HepG2 (cell line): ENCODE results near the gene EBF4. TPM values are rescaled to one million over a fixed set of nuclear protein-coding genes. Genes with fewer than 3 reads are reported as not detected.
A peak's percentile ranks its signal among the peaks of the same experiment; 100 is the strongest.

ENCODE experiments used
- ATAC-seq: fragments of 200-7000 bp; cut with Tn5 transposase; 3 replicates; pipeline ENCODE4 v1.9.1; 2020; ENCODE audit warnings: mild to moderate bottlenecking, moderate library complexity
- Bru-seq: library from RNA; stranded (reverse); fragments of 400-500 nt; gene quantifications from one replicate; lab custom pipeline; 2021; lab: Mats Ljungman, UMichigan
- BruChase-seq, 2 experiments: library from RNA; stranded (reverse); fragments of 400-500 nt; gene quantifications; one replicate each; lab custom pipeline; 2021; lab: Mats Ljungman, UMichigan
- BruUV-seq: library from RNA; stranded (reverse); fragments of 400-500 nt; replicated peaks from 2 replicates; lab custom pipeline; 2021; lab: Mats Ljungman, UMichigan
- CTCF ChIA-PET: fragments of 300-600 bp; formaldehyde crosslinking; extraction: SDS; loops from one replicate; lab custom pipeline; 2021; ENCODE audit warnings: low total read pairs, inconsistent platforms, low intra/inter-chr PET ratio; lab: Yijun Ruan, JAX
- POLR2A ChIA-PET: fragments of 350-600 bp; sonication (Branson Sonifier 250); formaldehyde crosslinking; loops from one replicate; lab custom pipeline; 2020; ENCODE audit warnings: antibody characterized with exemption, inconsistent platforms; lab: Yijun Ruan, JAX
- DNase-seq: peaks from one replicate; pipeline ENCODE4 v3.0.0-alpha.2; 2015; ENCODE audit warnings: low spot score
- FAIRE-seq: peaks from 3 replicates; lab custom pipeline; 2011; peaks lifted over from hg19 to GRCh38; lab: Jason Lieb, UNC
- H2AFZ ChIP-seq: one replicate; pipeline ENCODE4 v1.6.1; 2011; ENCODE audit warnings: low read length, inconsistent platforms
- H3K27ac ChIP-seq: fragments of 300-600 bp; 3 replicates; pipeline ENCODE4 v1.8.0; 2011; ENCODE audit warnings: mixed run types, mild to moderate bottlenecking, mixed read lengths, low read length, inconsistent platforms; ENCODE audit not compliant: insufficient read depth; ENCODE audit errors: extremely low read length
- H3K27me3 ChIP-seq, 2 experiments: fragments of 200-600 bp in 1 of 2; 2 replicates in 1 of 2; 3 replicates in 1 of 2; pipeline versions ENCODE4 v1.6.0 to v1.8.0; 2011; ENCODE audit warnings: low read length in 2 of 2, mild to moderate bottlenecking in 2 of 2, moderate library complexity in 2 of 2, inconsistent platforms in 1 of 2; ENCODE audit not compliant: insufficient read depth in 2 of 2, control insufficient read depth in 1 of 2
- H3K36me3 ChIP-seq, 2 experiments: fragments of 200-600 bp in 1 of 2; replicated peaks in 1 of 2; 2 replicates in 1 of 2; 3 replicates in 1 of 2; pipeline versions ENCODE4 v1.5.1 to v1.8.0; 2011; ENCODE audit warnings: low read length in 2 of 2, inconsistent platforms in 1 of 2; ENCODE audit not compliant: insufficient read depth in 2 of 2, control insufficient read depth in 1 of 2
- H3K4me1 ChIP-seq: 2 replicates; pipeline ENCODE4 v1.5.1; 2012; ENCODE audit warnings: low read length, inconsistent platforms; ENCODE audit not compliant: insufficient read depth
- H3K4me2 ChIP-seq: 2 replicates; pipeline ENCODE4 v1.6.0; 2011; ENCODE audit warnings: low read depth, low read length, inconsistent platforms
- H3K4me3 ChIP-seq, 3 experiments: fragments of 200-600 bp in 1 of 3; sonication (generic), shearing (Covaris generic) in 1 of 3; replicated peaks in 1 of 3; 2 replicates each; pipeline ENCODE4 v1.5.1; 2011 to 2016; ENCODE audit warnings: low read length in 3 of 3, inconsistent platforms in 2 of 3, low read depth in 2 of 3, mild to moderate bottlenecking in 2 of 3, control low read depth in 1 of 3, mixed read lengths in 1 of 3; ENCODE audit not compliant: insufficient read depth in 1 of 3
- H3K79me2 ChIP-seq: one replicate; pipeline ENCODE4 v1.6.1; 2011; ENCODE audit warnings: low read length, inconsistent platforms; ENCODE audit not compliant: insufficient read depth
- H3K9ac ChIP-seq: 2 replicates; pipeline ENCODE4 v1.6.0; 2011; ENCODE audit warnings: mild to moderate bottlenecking, low read depth, low read length, inconsistent platforms; ENCODE audit not compliant: insufficient read depth
- H3K9me3 ChIP-seq: 2 replicates; pipeline ENCODE4 v1.5.1; 2012; ENCODE audit warnings: mild to moderate bottlenecking, low read length
- H4K20me1 ChIP-seq: 2 replicates; pipeline ENCODE4 v1.6.0; 2011; ENCODE audit warnings: inconsistent platforms, mild to moderate bottlenecking, low read length, moderate library complexity; ENCODE audit not compliant: insufficient read depth
- MIER2 ChIP-seq: IDR thresholded peaks from 2 replicates; pipeline ENCODE4 v1.6.1; 2016; ENCODE audit warnings: missing biosample characterization, missing genetic modification reagents
- NFE2L2 ChIP-seq: fragments of 150-350 bp; IDR thresholded peaks from 2 replicates; pipeline ENCODE4 v1.6.1; 2014; ENCODE audit warnings: low read length
- RARA ChIP-seq: IDR thresholded peaks from 2 replicates; pipeline ENCODE4 v1.6.1; 2016; ENCODE audit warnings: missing genetic modification reagents, missing compliant biosample characterization
- ZBTB7A ChIP-seq: sonication (generic); formaldehyde crosslinking; IDR thresholded peaks from 2 replicates; pipeline ENCODE4 v1.8.0; 2022; ENCODE audit warnings: mild to moderate bottlenecking, missing genetic modification reagents
- ZFP37 ChIP-seq: sonication (generic); formaldehyde crosslinking; IDR thresholded peaks from 2 replicates; pipeline ENCODE4 v1.4.0; 2020; ENCODE audit warnings: missing genetic modification reagents, borderline replicate concordance
- ZNF296 ChIP-seq: sonication (generic); formaldehyde crosslinking; conservative IDR thresholded peaks from 2 replicates; pipeline ENCODE4 v1.5.0; 2020; ENCODE audit warnings: mild to moderate bottlenecking, missing genetic modification reagents
- ZNF484 ChIP-seq: sonication (generic); formaldehyde crosslinking; IDR thresholded peaks from 2 replicates; pipeline ENCODE4 v1.5.1; 2020; ENCODE audit warnings: mild to moderate bottlenecking, low read depth, missing genetic modification reagents, borderline replicate concordance
- ZNF850 ChIP-seq: sonication (generic); formaldehyde crosslinking; conservative IDR thresholded peaks from 2 replicates; pipeline ENCODE4 v1.9.0; 2021; ENCODE audit warnings: mild to moderate bottlenecking, missing genetic modification reagents
- WGBS: methylation state at CpG from one replicate; pipeline ENCODE4 v1.1.6; 2017; ENCODE audit warnings: low lambda C conversion rate; 5-methylcytosine and 5-hydroxymethylcytosine counted together
- in situ Hi-C: cut with HindIII; loops from 2 replicates; pipeline ENCODE4 v1.10.0; 2017; ENCODE audit warnings: low pct_unique_long_range_greater_than_20kb; ENCODE audit not compliant: extremely low pct_ligation_motif_present
- intact Hi-C: fragments of 100-400 bp; cut with micrococcal nuclease; formaldehyde crosslinking; loops from one replicate; pipeline ENCODE4 v1.10.0; 2022; ENCODE audit not compliant: unreplicated experiment
- long read RNA-seq, 2 experiments: library from RNA in 1 of 2; library from polyadenylated mRNA in 1 of 2; stranded (forward) in 1 of 2; unstranded in 1 of 2; transcript quantifications; one replicate each; pipeline ENCODE4 v2.0.0, GENCODE V29; 2019 to 2022
- polyA minus RNA-seq, 3 experiments: library from RNA; depleted of rRNA, polyadenylated mRNA; stranded (reverse); fragments of >200 nt; gene quantifications; 2 replicates each; pipeline ENCODE4 v1.2.3, GENCODE V29; 2011; ENCODE audit warnings: low replicate concordance in 1 of 3
- polyA plus RNA-seq, 8 experiments: library from polyadenylated mRNA; depleted of rRNA in 3 of 8; stranded (reverse) in 7 of 8; unstranded in 1 of 8; fragments of >200 nt; fragmentation: Illumina TruSeq in 4 of 8; extraction: Trizol in 4 of 8; gene quantifications; 2 replicates each; pipeline versions ENCODE4 v1.2.1 to v1.2.3, GENCODE V29; 2011 to 2016; ENCODE audit warnings: low read depth in 4 of 8, missing spikeins in 1 of 8, mixed read lengths in 1 of 8; ENCODE audit not compliant: insufficient read depth in 1 of 8
- total RNA-seq, 5 experiments: library from RNA; depleted of rRNA; stranded (reverse); fragments of >200 nt; fragmentation: Illumina TruSeq; extraction: Trizol; gene quantifications; 2 replicates each; pipeline ENCODE4 v1.2.3, GENCODE V29; 2016; ENCODE audit warnings: low read depth in 1 of 5
- TF ChIP-seq, protein P1 (sequence below): sonication (generic); formaldehyde crosslinking; IDR thresholded peaks from 2 replicates; pipeline ENCODE4; 2020; ENCODE audit warnings: missing genetic modification reagents, mild to moderate bottlenecking, borderline replicate concordance
- TF ChIP-seq, protein P2 (sequence below): sonication (generic); formaldehyde crosslinking; IDR thresholded peaks from 2 replicates; pipeline ENCODE4 v1.8.1; 2023; ENCODE audit warnings: mild to moderate bottlenecking, missing genetic modification reagents

Gene EBF4, protein sequence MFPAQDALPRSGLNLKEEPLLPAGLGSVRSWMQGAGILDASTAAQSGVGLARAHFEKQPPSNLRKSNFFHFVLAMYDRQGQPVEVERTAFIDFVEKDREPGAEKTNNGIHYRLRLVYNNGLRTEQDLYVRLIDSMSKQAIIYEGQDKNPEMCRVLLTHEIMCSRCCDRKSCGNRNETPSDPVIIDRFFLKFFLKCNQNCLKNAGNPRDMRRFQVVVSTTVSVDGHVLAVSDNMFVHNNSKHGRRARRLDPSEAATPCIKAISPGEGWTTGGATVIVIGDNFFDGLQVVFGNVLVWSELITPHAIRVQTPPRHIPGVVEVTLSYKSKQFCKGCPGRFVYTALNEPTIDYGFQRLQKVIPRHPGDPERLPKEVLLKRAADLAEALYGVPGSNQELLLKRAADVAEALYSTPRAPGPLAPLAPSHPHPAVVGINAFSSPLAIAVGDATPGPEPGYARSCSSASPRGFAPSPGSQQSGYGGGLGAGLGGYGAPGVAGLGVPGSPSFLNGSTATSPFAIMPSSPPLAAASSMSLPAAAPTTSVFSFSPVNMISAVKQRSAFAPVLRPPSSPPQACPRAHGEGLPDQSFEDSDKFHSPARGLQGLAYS
- total RNA-seq (2016; rRNA removed; fragmentation: Illumina TruSeq; extraction: Trizol) = 0.84 TPM in 1 of 2 replicates, not detected in the other
- not detected in 2 replicates for total RNA-seq (2016; cell fraction: cytosol; rRNA removed; fragmentation: Illumina TruSeq; extraction: Trizol; ENCODE audit: low read depth)
- total RNA-seq (2016; cell fraction: insoluble cytoplasmic fraction; rRNA removed; fragmentation: Illumina TruSeq; extraction: Trizol) = 0.13 and 0.15 TPM in 2 replicates
- 0.34 TPM in 2 replicates for total RNA-seq (2016; cell fraction: membrane; rRNA removed; fragmentation: Illumina TruSeq; extraction: Trizol)
- total RNA-seq (2016; cell fraction: nucleus; rRNA removed; fragmentation: Illumina TruSeq; extraction: Trizol) = 0.34 and 0.56 TPM in 2 replicates
- polyA plus RNA-seq (2011; rRNA removed) = 2.2 and 5.2 TPM in 2 replicates
- 1.7 and 2.0 TPM in 2 replicates for polyA plus RNA-seq (2011; cell fraction: cytosol; rRNA removed)
- polyA plus RNA-seq (2011; cell fraction: nucleus; rRNA removed) = 19.5 and 21.3 TPM in 2 replicates
- 3.4 and 9.8 TPM in 2 replicates for polyA plus RNA-seq (2012)
- polyA plus RNA-seq (2016; cell fraction: cytosol; fragmentation: Illumina TruSeq; extraction: Trizol; ENCODE audit: low read depth) = 0.10 and 0.52 TPM in 2 replicates
- 0.11 and 0.45 TPM in 2 replicates for polyA plus RNA-seq (2016; cell fraction: insoluble cytoplasmic fraction; fragmentation: Illumina TruSeq; extraction: Trizol; ENCODE audit: low read depth)
- 0.17 and 0.41 TPM in 2 replicates for polyA plus RNA-seq (2016; cell fraction: membrane; fragmentation: Illumina TruSeq; extraction: Trizol; ENCODE audit: low read depth)
- 1.1 and 2.1 TPM in 2 replicates for polyA plus RNA-seq (2016; cell fraction: nucleus; fragmentation: Illumina TruSeq; extraction: Trizol; ENCODE audit: insufficient read depth, low read depth)
- polyA minus RNA-seq (2011; rRNA and poly(A)+ RNA removed; ENCODE audit: low replicate concordance) = 3.8 TPM in 1 of 2 replicates, not detected in the other
- 1.3 and 2.1 TPM in 2 replicates for polyA minus RNA-seq (2011; cell fraction: cytosol; rRNA and poly(A)+ RNA removed)
- 4.8 and 7.2 TPM in 2 replicates for polyA minus RNA-seq (2011; cell fraction: nucleus; rRNA and poly(A)+ RNA removed)
- percentile 42 among the genes with signal in this experiment for Bru-seq, nascent RNA
- percentile 29 among the genes with signal in this experiment for BruChase-seq, experiment 1, labeled RNA remaining after a 6-hour chase
- BruChase-seq, experiment 2, labeled RNA remaining after a 2-hour chase = percentile 37 among the genes with signal in this experiment
- long read RNA-seq, experiment 1, partial matches to known transcripts = 1 of 1 reads
- long read RNA-seq, experiment 1, other reads (novel, unspliced or antisense) = 0 of 1 reads
- long read RNA-seq, experiment 2, partial matches to known transcripts = 9 of 24 reads
- long read RNA-seq, experiment 2, other reads (novel, unspliced or antisense) = 12 of 24 reads

DNA sequence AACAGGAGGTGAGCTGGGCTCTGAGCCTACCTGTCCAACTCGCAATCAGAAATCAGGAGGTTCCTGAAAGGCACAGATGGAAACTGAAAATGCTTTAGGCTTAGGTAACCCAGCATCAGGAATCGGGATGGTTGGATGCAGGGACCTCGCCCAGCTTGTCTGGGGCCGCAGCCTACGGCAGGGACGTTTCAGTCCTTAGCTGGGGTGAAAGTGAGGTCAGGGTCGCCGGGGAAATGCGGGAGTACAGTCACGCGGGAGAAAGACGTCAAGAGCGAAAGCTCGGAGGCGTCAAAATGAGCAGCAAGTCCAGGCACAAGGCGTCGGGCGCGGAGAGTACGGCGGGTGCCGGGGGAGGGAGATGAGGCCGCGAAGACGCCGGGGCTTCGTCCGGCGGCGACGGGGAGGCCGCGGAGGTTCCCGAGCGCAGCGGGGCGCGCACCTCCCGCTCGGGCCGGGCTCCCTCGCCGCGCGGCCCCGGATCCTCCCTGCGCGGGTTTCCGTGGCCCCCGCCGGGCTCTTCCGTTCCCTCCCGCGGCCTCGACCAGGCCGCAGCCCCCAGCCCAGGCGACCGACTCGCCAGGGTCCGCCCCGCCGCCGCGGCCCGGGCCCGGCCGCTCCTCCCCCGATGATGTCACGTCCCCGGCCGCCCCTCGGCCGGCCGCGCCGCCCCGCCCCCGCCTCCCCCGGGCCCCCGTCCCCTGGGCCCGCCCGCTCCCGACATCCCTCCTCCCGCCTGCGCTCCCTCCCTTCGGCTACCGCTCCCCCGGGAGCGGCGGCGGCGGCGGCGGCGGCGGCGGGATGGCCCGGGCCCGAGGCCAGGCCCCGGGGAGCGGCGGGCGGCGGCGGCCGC lies at the start of gene EBF4:
EBF4 (plus strand) TSS at position 745 of the 850 bp plus-strand sequence. CDS start 866 bp downstream, outside the sequence.
- Histone ChIP-seq H3K4me1 (peaks cover 16% of the 10 kb centered on the region), H3K9ac (peak within 1 kb of the TSS; percentile 40; the same call in 1 of the 2 replicates), H3K79me2 (no peaks in the 10 kb centered on the region), H3K36me3 (no peaks in the 10 kb centered on the region), H3K4me2 (peak within 1 kb of the TSS; percentile 90), H3K27ac (no peak within 1 kb of the TSS), H3K9me3 (no peaks in the 10 kb centered on the region), H2AFZ (no peak within 1 kb of the TSS), H4K20me1 (peaks cover 6% of the 10 kb centered on the region; the same call in 1 of the 2 replicates), H3K27me3 (peaks cover 29 to 85% of the 10 kb centered on the region in 2 experiments), H3K4me3 (peak within 1 kb of the TSS; percentile 14 to 72 (median 47); a peak in 5 of 6 replicates)
- no peak for DNase-seq
- intact Hi-C loops = no loop called here
- BruUV-seq = no TSS peak
- WGBS = 6% methylated on average over 53 of the region's 106 CpGs
- ChIA-PET POLR2A (interaction anchor here (1.0 to 1.4 kb wide), 2 partner anchors 28 to 40 kb away, joined by 3 to 4 read pairs; partner anchors contain the start of genes IDH3B and NOP56), CTCF (no interaction called here)
- ATAC-seq = peak; percentile 15
- in situ Hi-C loops = no loop called here
- FAIRE-seq = no peak
- TF ChIP-seq, protein P1, sequence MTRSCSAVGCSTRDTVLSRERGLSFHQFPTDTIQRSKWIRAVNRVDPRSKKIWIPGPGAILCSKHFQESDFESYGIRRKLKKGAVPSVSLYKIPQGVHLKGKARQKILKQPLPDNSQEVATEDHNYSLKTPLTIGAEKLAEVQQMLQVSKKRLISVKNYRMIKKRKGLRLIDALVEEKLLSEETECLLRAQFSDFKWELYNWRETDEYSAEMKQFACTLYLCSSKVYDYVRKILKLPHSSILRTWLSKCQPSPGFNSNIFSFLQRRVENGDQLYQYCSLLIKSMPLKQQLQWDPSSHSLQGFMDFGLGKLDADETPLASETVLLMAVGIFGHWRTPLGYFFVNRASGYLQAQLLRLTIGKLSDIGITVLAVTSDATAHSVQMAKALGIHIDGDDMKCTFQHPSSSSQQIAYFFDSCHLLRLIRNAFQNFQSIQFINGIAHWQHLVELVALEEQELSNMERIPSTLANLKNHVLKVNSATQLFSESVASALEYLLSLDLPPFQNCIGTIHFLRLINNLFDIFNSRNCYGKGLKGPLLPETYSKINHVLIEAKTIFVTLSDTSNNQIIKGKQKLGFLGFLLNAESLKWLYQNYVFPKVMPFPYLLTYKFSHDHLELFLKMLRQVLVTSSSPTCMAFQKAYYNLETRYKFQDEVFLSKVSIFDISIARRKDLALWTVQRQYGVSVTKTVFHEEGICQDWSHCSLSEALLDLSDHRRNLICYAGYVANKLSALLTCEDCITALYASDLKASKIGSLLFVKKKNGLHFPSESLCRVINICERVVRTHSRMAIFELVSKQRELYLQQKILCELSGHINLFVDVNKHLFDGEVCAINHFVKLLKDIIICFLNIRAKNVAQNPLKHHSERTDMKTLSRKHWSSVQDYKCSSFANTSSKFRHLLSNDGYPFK (CRISPR knock-in tag) = no peak
- TF ChIP-seq RARA (CRISPR knock-in tag) = peak; percentile 94
- TF ChIP-seq MIER2 (CRISPR knock-in tag) = 0 out of 2 replicates have a peak, but pooled peaks have one; percentile 54
- TF ChIP-seq, protein P2, sequence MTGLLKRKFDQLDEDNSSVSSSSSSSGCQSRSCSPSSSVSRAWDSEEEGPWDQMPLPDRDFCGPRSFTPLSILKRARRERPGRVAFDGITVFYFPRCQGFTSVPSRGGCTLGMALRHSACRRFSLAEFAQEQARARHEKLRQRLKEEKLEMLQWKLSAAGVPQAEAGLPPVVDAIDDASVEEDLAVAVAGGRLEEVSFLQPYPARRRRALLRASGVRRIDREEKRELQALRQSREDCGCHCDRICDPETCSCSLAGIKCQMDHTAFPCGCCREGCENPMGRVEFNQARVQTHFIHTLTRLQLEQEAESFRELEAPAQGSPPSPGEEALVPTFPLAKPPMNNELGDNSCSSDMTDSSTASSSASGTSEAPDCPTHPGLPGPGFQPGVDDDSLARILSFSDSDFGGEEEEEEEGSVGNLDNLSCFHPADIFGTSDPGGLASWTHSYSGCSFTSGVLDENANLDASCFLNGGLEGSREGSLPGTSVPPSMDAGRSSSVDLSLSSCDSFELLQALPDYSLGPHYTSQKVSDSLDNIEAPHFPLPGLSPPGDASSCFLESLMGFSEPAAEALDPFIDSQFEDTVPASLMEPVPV = peak; percentile 74; the same call in 1 of the 2 replicates
- no peak for TF ChIP-seq NFE2L2
- TF ChIP-seq ZNF484 (CRISPR knock-in tag) = 0 out of 2 replicates have a peak, but pooled peaks have one; percentile 55
- TF ChIP-seq ZBTB7A (CRISPR knock-in tag) = no peak
- TF ChIP-seq ZNF850 (CRISPR knock-in tag) = no peak
- no peak for TF ChIP-seq ZNF296 (CRISPR knock-in tag)
- TF ChIP-seq ZFP37 (CRISPR knock-in tag) = 0 out of 2 replicates have a peak, but pooled peaks have one; percentile 57
